K562 (cell line): Measurements from ENCODE around the gene TRMT2A. TPM values are rescaled to one million over a fixed set of nuclear protein-coding genes. Genes with fewer than 3 reads are reported as not detected.

ENCODE experiments used
- CBFB ChIP-seq: sonication (generic); formaldehyde crosslinking; IDR thresholded peaks from 2 replicates; pipeline ENCODE4 v1.4.0; 2020; ENCODE audit warnings: mild to moderate bottlenecking, missing genetic modification reagents
- CCNT2 ChIP-seq: IDR thresholded peaks from 2 replicates; pipeline ENCODE4 v1.6.1; 2011; ENCODE audit warnings: borderline replicate concordance, low read depth, mild to moderate bottlenecking, moderate library complexity, mixed read lengths, low read length; ENCODE audit not compliant: insufficient read length; ENCODE audit errors: extremely low read depth
- CEBPG ChIP-seq, 3 experiments: fragments of 200-800 bp in 1 of 3; sonication (Bioruptor generic) in 1 of 3; sonication (generic) in 1 of 3; formaldehyde crosslinking in 1 of 3; IDR thresholded peaks in 2 of 3; conservative IDR thresholded peaks in 1 of 3; 2 replicates each; pipeline versions ENCODE4 v1.6.1 to v1.8.0; 2016 to 2022; ENCODE audit warnings: missing compliant biosample characterization in 2 of 3, missing genetic modification characterization in 2 of 3, mild to moderate bottlenecking in 1 of 3, missing genetic modification reagents in 1 of 3
- GATAD2B ChIP-seq: fragments of 450-650 bp; IDR thresholded peaks from 2 replicates; pipeline ENCODE4 v1.6.1; 2017; ENCODE audit warnings: mild to moderate bottlenecking, borderline replicate concordance
- GTF2A2 ChIP-seq: IDR thresholded peaks from 2 replicates; pipeline ENCODE4 v1.6.1; 2016; ENCODE audit warnings: mild to moderate bottlenecking, missing genetic modification characterization, missing compliant biosample characterization
- HDAC1 ChIP-seq, 2 experiments: fragments of 450-650 bp; IDR thresholded peaks; 2 replicates each; pipeline ENCODE4 v1.6.1; 2016 to 2017; ENCODE audit warnings: inconsistent platforms in 1 of 2, mild to moderate bottlenecking in 1 of 2, moderate library complexity in 1 of 2
- HDAC6 ChIP-seq: IDR thresholded peaks from 2 replicates; pipeline ENCODE4 v1.6.1; 2012; ENCODE audit warnings: low read depth, mild to moderate bottlenecking, control low read depth, inconsistent platforms, low read length, moderate library complexity
- MED1 ChIP-seq: sonication (generic); formaldehyde crosslinking; IDR thresholded peaks from 2 replicates; pipeline ENCODE4 v1.8.1; 2023; ENCODE audit warnings: missing genetic modification reagents, borderline replicate concordance
- NR1H2 ChIP-seq: sonication (generic); formaldehyde crosslinking; IDR thresholded peaks from 2 replicates; pipeline ENCODE4 v1.4.0; 2020; ENCODE audit warnings: mild to moderate bottlenecking, missing genetic modification reagents
- POLR3A ChIP-seq: IDR thresholded peaks from 2 replicates; pipeline ENCODE4 v1.6.1; 2011; ENCODE audit warnings: borderline replicate concordance, mild to moderate bottlenecking, moderate library complexity; ENCODE audit not compliant: insufficient read length, insufficient read depth; ENCODE audit errors: extremely low read depth
- ZC3H4 ChIP-seq: sonication (generic); formaldehyde crosslinking; IDR thresholded peaks from 2 replicates; pipeline ENCODE4 v1.9.0; 2021; ENCODE audit warnings: missing genetic modification reagents, borderline replicate concordance
- ZNF184 ChIP-seq: sonication (generic); formaldehyde crosslinking; IDR thresholded peaks from 2 replicates; pipeline ENCODE4 v1.5.0; 2020; ENCODE audit warnings: missing genetic modification reagents
- ZNF23 ChIP-seq: fragments of 250-450 bp; sonication (Bioruptor Pico); IDR thresholded peaks from 2 replicates; pipeline ENCODE4 v1.4.0; 2020; ENCODE audit warnings: mild to moderate bottlenecking
- polyA plus RNA-seq, 8 experiments: library from polyadenylated mRNA; depleted of rRNA in 4 of 8; stranded (reverse) in 5 of 8; unstranded in 3 of 8; fragments of >200 nt; fragmentation: Nextera tagmentation in 2 of 8; fragmentation: Illumina TruSeq in 1 of 8; extraction: Ambion mirVana in 2 of 8; extraction: Trizol in 1 of 8; gene quantifications; 2 replicates each; pipeline versions ENCODE4 v1.2.1 to v1.2.3, GENCODE V29; 2011 to 2014; ENCODE audit warnings: inconsistent platforms in 1 of 8, missing spikeins in 1 of 8
- total RNA-seq, 7 experiments: library from RNA; depleted of rRNA in 6 of 7; stranded (reverse); fragments of >200 nt in 6 of 7; fragmentation: Illumina TruSeq in 2 of 7; extraction: Trizol in 2 of 7; gene quantifications; 2 replicates each; pipeline versions ENCODE4 v1.2.1 to v1.2.3, GENCODE V29; 2011 to 2021; ENCODE audit warnings: low replicate concordance in 1 of 7
- TF ChIP-seq, protein P1 (sequence below): fragments of 250-450 bp; sonication (Bioruptor Pico); IDR thresholded peaks from 2 replicates; pipeline ENCODE4 v1.6.1; 2021; ENCODE audit warnings: mild to moderate bottlenecking
- TF ChIP-seq, protein P2 (sequence below): IDR thresholded peaks from 2 replicates; pipeline ENCODE4 v1.6.1; 2016; ENCODE audit warnings: missing genetic modification characterization, missing compliant biosample characterization
- TF ChIP-seq, protein P3 (sequence below): fragments of 250-450 bp; sonication (Bioruptor Pico); IDR thresholded peaks from 2 replicates; pipeline ENCODE4 v1.5.0; 2021; ENCODE audit warnings: mild to moderate bottlenecking, borderline replicate concordance
- TF ChIP-seq, protein P4 (sequence below): fragments of 450-650 bp; IDR thresholded peaks from 2 replicates; pipeline ENCODE4 v1.6.1; 2016; ENCODE audit warnings: low read depth, mild to moderate bottlenecking, moderate library complexity

TRMT2A gene
- total and polyA plus RNA-seq, 9 of the 15 experiments (the other 6 are each of a cell fraction or from before 2014, with no cell fraction given) = 1.6 to 265 (median 140) TPM

DNA sequence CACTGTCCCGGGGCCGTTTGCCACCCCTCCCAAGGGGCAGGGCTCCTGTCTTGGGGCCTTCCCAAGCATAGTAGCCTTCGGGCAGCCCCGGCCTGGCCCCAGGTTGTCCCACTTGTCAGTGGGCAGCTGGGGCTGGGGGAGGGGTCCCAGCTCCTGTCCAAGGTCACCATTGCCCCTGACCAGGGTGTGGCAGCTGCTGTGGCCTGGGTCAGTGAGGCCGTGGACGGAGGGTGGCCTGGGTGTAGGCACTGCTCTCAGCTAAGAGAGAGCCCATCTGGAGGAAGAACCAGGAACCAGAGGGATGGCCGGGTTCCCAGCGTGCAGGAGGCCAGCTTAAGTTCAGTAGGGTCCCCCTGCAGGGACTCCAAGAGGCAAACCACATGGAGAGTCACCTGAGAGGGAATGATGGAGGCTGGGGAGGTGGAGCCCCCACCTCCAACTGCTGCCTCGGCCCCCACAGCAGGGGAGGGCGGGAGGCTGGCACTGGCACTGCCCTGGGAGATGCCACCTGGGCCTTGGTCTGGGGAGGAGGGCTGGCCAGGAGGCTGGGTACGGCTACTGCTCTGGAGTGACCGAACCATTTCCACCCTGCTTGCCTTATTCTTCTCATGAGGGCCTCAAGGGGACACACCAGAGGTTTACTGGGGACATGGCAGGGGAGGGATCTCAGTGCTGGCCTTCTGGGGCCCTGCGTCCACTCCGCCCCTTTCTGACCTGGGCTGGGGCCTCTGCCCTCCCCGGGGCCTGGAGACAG lies 40.6 kb upstream of the TRMT2A start (continued):
- TF ChIP-seq, protein P1, sequence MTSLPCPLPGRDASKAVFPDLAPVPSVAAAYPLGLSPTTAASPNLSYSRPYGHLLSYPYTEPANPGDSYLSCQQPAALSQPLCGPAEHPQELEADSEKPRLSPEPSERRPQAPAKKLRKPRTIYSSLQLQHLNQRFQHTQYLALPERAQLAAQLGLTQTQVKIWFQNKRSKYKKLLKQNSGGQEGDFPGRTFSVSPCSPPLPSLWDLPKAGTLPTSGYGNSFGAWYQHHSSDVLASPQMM (CRISPR knock-in tag) = 0 out of 2 replicates have a peak, but pooled peaks have one; percentile 33
- TF ChIP-seq CEBPG (CRISPR knock-in tag; IDR thresholded peaks at IDR 0.05) = no peak
- no peak for TF ChIP-seq CEBPG (tag; conservative IDR thresholded peaks at IDR 0.05 in 1 of 2, IDR thresholded peaks at IDR 0.05 in 1 of 2)
- TF ChIP-seq POLR3A = no peak
- TF ChIP-seq, protein P2, sequence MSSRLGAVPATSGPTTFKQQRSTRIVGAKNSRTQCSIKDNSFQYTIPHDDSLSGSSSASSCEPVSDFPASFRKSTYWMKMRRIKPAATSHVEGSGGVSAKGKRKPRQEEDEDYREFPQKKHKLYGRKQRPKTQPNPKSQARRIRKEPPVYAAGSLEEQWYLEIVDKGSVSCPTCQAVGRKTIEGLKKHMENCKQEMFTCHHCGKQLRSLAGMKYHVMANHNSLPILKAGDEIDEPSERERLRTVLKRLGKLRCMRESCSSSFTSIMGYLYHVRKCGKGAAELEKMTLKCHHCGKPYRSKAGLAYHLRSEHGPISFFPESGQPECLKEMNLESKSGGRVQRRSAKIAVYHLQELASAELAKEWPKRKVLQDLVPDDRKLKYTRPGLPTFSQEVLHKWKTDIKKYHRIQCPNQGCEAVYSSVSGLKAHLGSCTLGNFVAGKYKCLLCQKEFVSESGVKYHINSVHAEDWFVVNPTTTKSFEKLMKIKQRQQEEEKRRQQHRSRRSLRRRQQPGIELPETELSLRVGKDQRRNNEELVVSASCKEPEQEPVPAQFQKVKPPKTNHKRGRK (tag) = no peak
- TF ChIP-seq NR1H2 = no peak
- peak; percentile 85; the same call in 1 of the 2 replicates for TF ChIP-seq ZC3H4 (CRISPR knock-in tag)
- TF ChIP-seq, protein P3, sequence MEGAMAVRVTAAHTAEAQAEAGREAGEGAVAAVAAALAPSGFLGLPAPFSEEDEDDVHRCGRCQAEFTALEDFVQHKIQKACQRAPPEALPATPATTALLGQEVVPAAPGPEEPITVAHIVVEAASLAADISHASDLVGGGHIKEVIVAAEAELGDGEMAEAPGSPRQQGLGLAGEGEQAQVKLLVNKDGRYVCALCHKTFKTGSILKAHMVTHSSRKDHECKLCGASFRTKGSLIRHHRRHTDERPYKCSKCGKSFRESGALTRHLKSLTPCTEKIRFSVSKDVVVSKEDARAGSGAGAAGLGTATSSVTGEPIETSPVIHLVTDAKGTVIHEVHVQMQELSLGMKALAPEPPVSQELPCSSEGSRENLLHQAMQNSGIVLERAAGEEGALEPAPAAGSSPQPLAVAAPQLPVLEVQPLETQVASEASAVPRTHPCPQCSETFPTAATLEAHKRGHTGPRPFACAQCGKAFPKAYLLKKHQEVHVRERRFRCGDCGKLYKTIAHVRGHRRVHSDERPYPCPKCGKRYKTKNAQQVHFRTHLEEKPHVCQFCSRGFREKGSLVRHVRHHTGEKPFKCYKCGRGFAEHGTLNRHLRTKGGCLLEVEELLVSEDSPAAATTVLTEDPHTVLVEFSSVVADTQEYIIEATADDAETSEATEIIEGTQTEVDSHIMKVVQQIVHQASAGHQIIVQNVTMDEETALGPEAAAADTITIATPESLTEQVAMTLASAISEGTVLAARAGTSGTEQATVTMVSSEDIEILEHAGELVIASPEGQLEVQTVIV (CRISPR knock-in tag) = no peak
- TF ChIP-seq ZNF184 (CRISPR knock-in tag) = no peak
- TF ChIP-seq, protein P4, sequence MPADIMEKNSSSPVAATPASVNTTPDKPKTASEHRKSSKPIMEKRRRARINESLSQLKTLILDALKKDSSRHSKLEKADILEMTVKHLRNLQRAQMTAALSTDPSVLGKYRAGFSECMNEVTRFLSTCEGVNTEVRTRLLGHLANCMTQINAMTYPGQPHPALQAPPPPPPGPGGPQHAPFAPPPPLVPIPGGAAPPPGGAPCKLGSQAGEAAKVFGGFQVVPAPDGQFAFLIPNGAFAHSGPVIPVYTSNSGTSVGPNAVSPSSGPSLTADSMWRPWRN = no peak
- no peak for TF ChIP-seq HDAC1 (IDR thresholded peaks at IDR 0.05)
- 0 out of 2 replicates have a peak, but pooled peaks have one; percentile 75 for TF ChIP-seq CBFB (CRISPR knock-in tag)
- peak; percentile 66; the same call in 1 of the 2 replicates for TF ChIP-seq MED1 (CRISPR knock-in tag)
- no peak for TF ChIP-seq GTF2A2 (tag)
- no peak for TF ChIP-seq CCNT2
- no peak for TF ChIP-seq GATAD2B
- no peak for TF ChIP-seq HDAC6
- no peak for TF ChIP-seq ZNF23 (CRISPR knock-in tag)
